GM12878 (cell line): ENCODE measurements around the gene NXPH1.

Source experiments
- BMI1 ChIP-seq: fragments of 450-650 bp; IDR thresholded peaks from 2 replicates; pipeline ENCODE4 v1.6.1; 2016; ENCODE audit warnings: mild to moderate bottlenecking, moderate library complexity, borderline replicate concordance
- CTCF ChIP-seq, 3 experiments: IDR thresholded peaks in 2 of 3; conservative IDR thresholded peaks in 1 of 3; 2 replicates each; pipeline ENCODE4 v1.5.1; 2011; ENCODE audit warnings: low read depth in 3 of 3, low read length in 3 of 3, mild to moderate bottlenecking in 3 of 3, control low read depth in 2 of 3, moderate library complexity in 2 of 3, inconsistent platforms in 1 of 3, mixed read lengths in 1 of 3; ENCODE audit not compliant: control insufficient read depth in 2 of 3, insufficient read depth in 1 of 3; ENCODE audit errors: extremely low read depth in 1 of 3
- EZH2 ChIP-seq: IDR thresholded peaks from 2 replicates; pipeline ENCODE4 v1.6.1; 2012; ENCODE audit warnings: low read depth, mild to moderate bottlenecking, control low read depth, inconsistent platforms, low read length, borderline replicate concordance; ENCODE audit not compliant: control insufficient read depth
- FOXK2 ChIP-seq: fragments of 450-650 bp; IDR thresholded peaks from 2 replicates; pipeline ENCODE4 v1.6.1; 2017; ENCODE audit warnings: mild to moderate bottlenecking, moderate library complexity
- HDGF ChIP-seq: fragments of 450-650 bp; IDR thresholded peaks from 2 replicates; pipeline ENCODE4 v1.6.1; 2016; ENCODE audit warnings: antibody characterized with exemption
- NBN ChIP-seq: fragments of 450-650 bp; IDR thresholded peaks from 2 replicates; pipeline ENCODE4 v1.6.1; 2016
- POLR2A ChIP-seq: IDR thresholded peaks from 2 replicates; pipeline ENCODE4 v1.6.1; 2011; ENCODE audit warnings: low read depth, mild to moderate bottlenecking, low read length
- POLR2AphosphoS2 ChIP-seq: IDR thresholded peaks from 2 replicates; pipeline ENCODE4 v1.6.1; 2011; ENCODE audit warnings: low read depth, mild to moderate bottlenecking, low read length, improper control_type of control experiment, moderate library complexity
- POU2F2 ChIP-seq: IDR thresholded peaks from 3 replicates; pipeline ENCODE4 v1.6.1; 2011; ENCODE audit warnings: low read depth, mild to moderate bottlenecking, low read length, borderline replicate concordance
- SPI1 ChIP-seq: IDR thresholded peaks from 2 replicates; pipeline ENCODE4 v1.6.1; 2011; ENCODE audit warnings: low read depth, mild to moderate bottlenecking, low read length, moderate library complexity, borderline replicate concordance; ENCODE audit not compliant: insufficient read depth
- STAT1 ChIP-seq: fragments of 450-650 bp; conservative IDR thresholded peaks from 2 replicates; pipeline ENCODE4 v1.6.1; 2014; ENCODE audit warnings: antibody characterized with exemption, mild to moderate bottlenecking
- YY1 ChIP-seq: IDR thresholded peaks from 2 replicates; pipeline ENCODE4 v1.6.1; 2011; ENCODE audit warnings: low read depth, mild to moderate bottlenecking, low read length
- TF ChIP-seq, protein P1 (sequence below): fragments of 450-650 bp; IDR thresholded peaks from 2 replicates; pipeline ENCODE4 v1.6.1; 2014; ENCODE audit warnings: mild to moderate bottlenecking

DNA sequence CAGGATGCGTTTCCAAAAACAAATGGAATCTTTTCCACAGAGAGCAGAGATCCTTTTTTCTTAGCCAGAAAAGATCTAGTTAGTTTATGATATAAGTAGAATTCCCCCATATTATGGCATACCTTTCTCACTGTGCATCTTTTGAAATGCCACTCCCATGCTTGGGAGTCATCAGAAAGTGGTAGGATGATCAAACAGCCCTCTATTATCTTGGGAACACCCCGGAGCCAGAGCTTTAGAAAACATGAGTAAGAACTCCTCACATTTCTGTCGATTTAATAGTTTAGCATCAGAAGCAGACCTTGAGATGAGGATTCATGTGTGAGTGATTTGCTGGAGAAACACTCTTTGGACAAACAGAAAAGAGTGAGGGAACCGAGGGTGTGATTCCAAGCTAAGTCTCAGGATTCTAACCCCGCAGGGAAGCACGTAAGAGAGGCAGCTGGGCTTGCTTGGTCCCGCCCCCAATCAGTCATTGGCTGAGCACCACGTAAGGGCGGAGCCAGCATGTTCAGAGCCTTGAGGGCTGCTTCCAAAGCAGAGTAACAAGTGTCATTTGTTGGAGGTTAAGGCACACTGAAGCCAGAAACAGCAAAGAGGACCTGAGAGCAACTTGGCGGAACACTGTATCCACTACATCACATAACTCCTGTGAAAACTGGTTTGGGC, 43.7 kb upstream of the NXPH1 start:
- no peak for TF ChIP-seq CTCF (IDR thresholded peaks at IDR 0.05 in 2 of 3, conservative IDR thresholded peaks at IDR 0.05 in 1 of 3; ENCODE audit: control insufficient read depth in 2 of 3, extremely low read depth in 1 of 3, insufficient read depth in 1 of 3, low read depth in 3 of 3, low read length in 3 of 3)
- no peak for TF ChIP-seq STAT1
- no peak for TF ChIP-seq POLR2AphosphoS2
- no peak for TF ChIP-seq HDGF
- no peak for TF ChIP-seq NBN
- TF ChIP-seq YY1: no peak
- TF ChIP-seq EZH2: no peak
- no peak for TF ChIP-seq FOXK2
- no peak for TF ChIP-seq BMI1
- TF ChIP-seq SPI1: no peak
- TF ChIP-seq, protein P1, sequence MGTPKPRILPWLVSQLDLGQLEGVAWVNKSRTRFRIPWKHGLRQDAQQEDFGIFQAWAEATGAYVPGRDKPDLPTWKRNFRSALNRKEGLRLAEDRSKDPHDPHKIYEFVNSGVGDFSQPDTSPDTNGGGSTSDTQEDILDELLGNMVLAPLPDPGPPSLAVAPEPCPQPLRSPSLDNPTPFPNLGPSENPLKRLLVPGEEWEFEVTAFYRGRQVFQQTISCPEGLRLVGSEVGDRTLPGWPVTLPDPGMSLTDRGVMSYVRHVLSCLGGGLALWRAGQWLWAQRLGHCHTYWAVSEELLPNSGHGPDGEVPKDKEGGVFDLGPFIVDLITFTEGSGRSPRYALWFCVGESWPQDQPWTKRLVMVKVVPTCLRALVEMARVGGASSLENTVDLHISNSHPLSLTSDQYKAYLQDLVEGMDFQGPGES: no peak
- no peak for TF ChIP-seq POU2F2
- no peak for TF ChIP-seq POLR2A
